GM18508 (cell line): ENCODE measurements around the gene CEMIP2.
A peak's percentile ranks its signal among the peaks of the same experiment; 100 is the strongest.
"Not testable (repeated sequence)": the region's sequence is repeated elsewhere in the genome, so short reads cannot be mapped to it uniquely, and the experiment has no call there.

Experiments
- ATAC-seq: cut with Tn5 transposase; IDR thresholded peaks from one replicate; pipeline ENCODE4 v1.9.1; 2021; ENCODE audit warnings: moderate number of reproducible peaks; ENCODE audit not compliant: insufficient read depth, unreplicated experiment

CEMIP2 gene

GRCh38 chr9:71716138-71716909 lies 52.0 kb downstream of the CEMIP2 start:
- no peak for ATAC-seq

- ATAC-seq, result no peak
Measured at GRCh38 chr9:71710856-71711255, 57.5 kb downstream of the CEMIP2 start.

GRCh38 chr9:71710201-71710600 lies 58.1 kb downstream of the CEMIP2 start:
- ATAC-seq, result no peak

DNA sequence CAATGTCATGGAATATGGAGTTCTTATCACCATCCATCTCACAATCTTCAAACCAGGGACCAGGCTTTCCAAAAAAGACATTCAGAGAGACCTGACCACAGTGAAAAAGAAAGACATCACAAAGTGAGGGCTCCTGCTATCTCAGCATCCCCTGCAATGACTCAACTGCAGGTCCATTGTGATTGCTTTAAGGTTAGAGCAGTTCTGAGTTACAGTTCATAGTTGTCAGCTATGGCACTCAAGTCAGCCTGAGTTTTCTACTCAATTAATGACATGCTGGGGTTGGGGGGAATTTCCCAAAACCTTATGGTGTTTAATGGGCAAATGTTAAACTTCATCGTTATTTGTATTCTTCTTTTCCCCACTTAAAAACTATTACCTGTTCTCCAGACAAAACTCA lies 58.9 kb downstream of the CEMIP2 start:
- no peak for ATAC-seq

GRCh38 chr9:71706176-71706575 lies 62.1 kb downstream of the CEMIP2 start:
- ATAC-seq, result no peak

DNA sequence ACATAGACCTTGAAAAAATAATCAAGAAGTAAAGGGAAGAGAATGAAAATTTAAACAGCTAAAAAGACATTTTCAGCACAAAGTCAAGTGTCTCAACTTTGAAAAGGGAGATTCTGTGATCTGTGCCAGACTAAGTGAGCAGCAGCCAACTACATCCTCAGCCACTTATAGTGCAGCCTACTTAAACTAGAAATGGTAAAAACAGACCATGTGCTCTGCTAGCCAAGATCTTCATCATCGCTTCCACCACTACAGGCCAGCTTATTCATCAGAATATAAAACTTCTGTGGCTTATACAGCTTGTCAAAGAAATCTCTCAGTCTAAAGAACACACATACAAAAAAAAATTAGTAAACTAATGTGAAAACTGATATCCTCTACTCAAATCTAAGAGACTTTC lies 63.5 kb downstream of the CEMIP2 start:
- ATAC-seq, result no peak

DNA sequence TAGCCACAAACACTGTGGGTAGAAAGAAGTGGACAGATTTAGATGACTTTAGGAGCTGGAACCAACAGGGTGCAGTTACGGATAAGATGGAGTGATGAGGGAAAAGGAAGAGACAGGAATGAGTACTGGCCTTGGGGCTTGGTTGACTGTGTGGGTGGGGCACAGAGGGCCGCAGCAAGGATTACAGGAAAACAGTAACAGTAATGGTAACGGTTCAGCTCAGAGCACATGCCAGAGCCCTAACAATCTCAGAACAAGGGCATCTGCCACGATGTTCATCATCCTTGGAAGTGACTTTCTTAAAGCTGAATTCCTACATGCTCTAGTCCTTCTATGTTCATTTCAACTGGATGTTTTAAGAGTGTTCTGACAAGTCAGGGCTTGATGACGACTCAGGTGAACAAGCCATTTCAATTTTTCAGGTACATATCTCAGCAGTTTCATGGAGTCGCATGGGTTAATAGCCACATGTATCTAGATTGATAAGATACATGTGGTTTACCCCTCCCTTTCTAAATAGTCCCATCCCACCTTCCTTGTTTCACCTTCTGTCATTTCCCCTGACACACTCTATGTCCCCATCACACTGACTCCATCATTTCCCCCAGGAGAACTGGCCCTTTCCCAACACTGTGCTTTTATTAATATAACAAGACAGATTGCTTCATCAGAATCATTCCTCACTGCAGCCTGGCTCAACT lies 65.0 kb downstream of the CEMIP2 start:
- ATAC-seq, result no peak

DNA sequence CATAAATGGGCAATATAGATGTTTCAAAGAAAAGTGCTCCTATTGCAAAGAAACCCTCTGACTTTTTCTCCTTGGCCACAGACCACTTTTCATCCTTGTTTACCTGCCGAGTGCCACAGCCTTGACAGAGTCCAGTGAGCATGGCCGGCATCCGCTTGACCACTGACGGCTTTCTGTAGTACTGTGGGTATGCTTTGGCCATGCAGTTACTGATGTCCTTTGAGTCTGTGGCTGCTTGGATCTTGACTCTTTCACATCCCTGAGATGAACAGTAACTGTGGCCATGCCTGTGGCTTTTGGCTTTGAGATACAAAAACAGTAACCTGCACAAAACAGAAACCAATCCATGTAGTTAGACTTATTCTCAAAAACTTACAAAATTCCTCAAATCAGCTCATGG lies 70.4 kb downstream of the CEMIP2 start:
- no peak for ATAC-seq

DNA sequence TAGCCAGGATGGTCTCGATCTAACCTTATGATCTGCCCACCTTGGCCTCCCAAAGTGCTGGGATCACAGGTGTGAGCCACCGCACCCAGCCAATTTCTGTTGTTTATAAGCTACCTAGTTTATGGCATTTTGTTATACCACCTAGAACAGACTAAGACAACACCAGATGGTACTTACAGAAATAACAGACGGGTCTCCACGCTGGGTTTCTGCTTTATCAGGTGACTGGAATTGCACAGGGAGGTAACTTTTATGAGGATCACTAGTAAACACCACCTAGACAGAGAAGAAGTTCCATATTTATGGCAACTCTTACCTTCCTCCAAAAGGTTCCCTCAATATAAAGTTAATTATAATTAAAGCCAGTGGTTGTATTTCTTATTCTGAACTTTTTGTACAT lies 74.0 kb downstream of the CEMIP2 start:
- ATAC-seq, result no peak

- ATAC-seq, result no peak
Measured at GRCh38 chr9:71693607-71694006, 74.7 kb downstream of the CEMIP2 start.

DNA sequence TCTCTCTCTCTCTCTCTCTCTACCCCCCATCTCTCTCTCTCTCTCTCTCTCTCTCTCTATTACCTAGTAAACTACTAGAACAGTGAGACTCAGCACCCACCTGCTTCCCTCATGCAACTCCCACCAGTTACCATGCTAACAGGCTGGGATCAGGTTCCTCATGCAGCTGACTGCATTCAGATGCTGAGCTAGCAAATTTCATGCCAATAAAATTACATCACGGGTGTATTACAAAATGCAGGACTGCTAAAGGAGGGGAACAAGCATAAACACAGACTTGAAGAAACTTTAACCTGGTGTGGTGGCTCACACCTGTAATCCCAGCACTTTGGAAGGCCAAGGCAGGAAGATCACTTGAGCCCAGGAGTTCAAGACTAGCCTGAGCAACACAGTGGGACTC lies 76.0 kb downstream of the CEMIP2 start:
- no peak for ATAC-seq

DNA sequence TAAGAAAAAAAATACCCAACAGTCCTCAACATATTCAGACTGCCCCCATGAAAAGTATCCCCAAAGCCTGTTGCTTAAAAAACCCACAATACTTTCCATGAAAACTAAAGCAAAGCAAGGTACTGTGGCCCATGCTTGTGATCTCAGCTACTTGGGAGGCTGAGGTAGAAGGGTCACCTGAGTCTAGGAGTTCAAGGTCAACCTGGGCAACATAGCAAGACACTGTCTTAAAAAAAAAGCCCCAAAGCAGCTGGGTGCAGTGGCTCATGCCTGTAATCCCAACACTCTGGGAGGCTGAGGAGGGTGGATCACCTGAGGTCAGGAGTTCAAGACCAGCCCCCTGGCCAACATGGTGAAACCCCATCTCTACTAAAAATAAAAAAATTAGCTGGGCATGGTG lies 76.7 kb downstream of the CEMIP2 start:
- ATAC-seq, result not testable (repeated sequence)

DNA sequence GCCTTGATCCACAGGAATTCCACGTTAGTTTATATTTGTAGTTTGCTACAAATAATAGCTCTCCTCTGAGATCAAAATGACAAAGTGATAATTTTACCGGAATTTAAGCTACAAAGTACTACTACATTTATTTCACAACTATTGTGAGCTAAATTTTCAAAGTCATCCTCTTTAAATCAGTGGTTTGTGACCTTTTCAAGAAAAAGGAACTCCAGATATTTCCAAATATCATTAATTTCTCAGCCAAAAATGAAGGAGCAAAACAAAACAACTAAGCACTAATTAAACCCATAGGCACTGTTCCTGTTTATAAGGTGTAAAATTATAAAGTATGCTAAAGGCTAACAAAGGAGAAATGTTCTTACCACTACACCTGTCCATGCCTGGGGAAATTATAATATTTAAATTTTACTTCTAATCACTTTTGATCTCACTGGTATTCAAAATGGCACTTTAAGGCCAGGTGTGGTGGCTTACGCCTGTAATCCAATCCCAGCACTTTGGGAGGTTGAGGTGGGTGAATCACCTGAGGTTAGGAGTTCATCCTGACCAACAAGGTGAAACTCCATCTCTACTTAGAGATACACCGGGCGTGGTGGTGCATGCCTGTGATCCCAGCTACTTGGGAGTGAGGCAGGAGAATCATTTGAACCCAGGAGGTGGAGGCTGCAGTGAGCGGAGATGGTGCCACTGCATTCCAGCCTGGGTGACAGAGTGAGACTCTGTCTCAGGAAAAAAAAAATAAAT lies 77.5 kb downstream of the CEMIP2 start:
- no peak for ATAC-seq

DNA sequence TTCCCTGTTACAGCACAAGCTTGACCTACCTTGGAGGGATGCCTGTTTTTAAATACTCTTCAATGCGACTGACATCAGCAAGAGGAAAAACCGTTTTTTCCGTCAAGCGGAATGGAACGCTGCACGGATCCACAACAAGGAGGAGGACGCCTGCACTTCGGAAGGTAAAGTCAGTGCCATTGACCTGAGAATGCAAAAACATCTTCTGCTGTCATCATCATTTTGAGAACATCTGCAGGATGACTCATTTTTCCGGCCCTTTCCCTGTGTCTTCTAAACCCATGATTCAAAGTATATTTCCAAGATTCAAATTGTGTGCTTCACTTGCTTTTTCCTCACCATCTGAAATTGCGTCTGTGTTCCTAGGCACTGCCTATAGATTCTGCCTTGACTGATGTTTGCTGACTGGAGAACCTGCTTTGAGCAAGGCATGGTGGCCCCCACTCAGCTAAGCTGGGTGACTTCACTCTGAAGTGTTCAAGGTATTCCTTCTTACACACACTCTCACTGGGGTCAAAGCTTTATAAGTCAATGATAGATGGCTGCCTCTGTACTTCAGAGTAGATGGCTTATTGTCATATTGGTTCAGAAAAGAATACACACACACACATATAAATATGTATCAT lies 78.1 kb downstream of the CEMIP2 start:
- no peak for ATAC-seq

DNA sequence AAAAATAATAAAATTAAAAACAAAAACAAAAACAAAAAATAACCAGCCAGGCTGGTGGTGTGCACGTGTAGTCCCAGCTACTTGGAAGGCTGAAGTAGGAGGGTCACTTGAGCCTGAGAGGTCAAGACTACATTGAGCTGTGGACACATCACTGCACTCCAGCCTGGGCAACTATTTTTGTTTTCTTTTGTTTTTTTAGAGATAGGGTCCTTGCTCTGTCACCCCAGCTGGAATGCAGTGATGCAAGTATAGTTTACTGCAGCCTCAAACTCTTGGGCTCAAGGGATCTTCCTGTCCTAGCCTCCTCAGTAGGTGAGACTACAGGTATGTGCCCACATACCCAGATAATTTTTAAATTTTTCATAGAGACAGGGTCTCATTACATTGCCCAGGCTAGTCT lies 80.6 kb downstream of the CEMIP2 start:
- no peak for ATAC-seq

GRCh38 chr9:71685988-71686387 lies 82.3 kb downstream of the CEMIP2 start:
- no peak for ATAC-seq

DNA sequence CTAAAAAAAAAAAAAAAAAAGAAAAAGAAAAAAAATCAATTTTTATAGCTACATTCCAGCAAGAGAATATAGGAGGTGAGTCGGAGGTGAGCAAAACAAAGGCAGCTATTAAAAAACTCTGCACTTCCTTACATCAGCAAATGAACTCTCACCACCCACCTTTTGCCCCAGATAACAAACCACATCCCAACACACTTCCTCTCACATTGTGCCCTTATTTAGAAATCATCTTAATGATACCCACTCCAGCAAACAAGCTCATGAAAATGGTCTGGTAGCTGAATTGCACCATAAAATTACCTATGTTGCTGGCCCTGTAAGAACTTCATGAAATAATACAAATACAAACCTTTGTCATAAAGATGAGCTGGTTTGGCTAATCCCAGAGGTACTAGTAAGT lies 82.9 kb downstream of the CEMIP2 start:
- peak; percentile 42 for ATAC-seq

GRCh38 chr9:71684566-71684965 lies 83.7 kb downstream of the CEMIP2 start:
- ATAC-seq, result no peak

DNA sequence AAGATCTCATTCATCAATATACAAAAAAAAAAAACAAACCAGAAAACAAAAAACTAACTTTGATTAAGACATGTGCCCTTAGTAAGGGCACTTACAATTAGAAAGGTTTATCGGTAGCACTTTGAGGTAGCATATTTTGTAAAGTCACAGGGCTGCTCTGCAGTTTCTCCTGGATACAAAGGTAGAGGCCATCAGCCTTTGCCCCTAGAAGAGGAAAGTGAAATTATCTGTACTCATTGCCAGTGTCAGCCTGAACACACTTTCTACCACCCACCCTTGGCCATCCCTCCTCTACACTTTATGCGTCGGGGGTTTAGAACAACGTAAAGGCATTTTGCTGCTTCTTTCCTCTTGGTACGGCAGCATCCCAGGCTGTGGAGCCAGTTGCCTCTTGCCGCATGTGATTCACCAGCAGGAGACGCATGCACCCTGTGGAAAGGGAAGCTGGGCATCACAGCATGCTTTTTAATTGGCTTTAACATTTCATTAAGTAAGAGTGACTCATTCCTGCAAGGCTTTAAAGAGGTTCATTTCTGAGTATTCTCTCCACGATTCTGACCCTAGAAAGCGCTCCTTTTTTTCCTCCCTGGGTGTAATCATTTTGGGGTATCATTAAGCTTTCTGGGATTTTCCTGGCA lies 84.6 kb downstream of the CEMIP2 start:
- ATAC-seq, result no peak

GRCh38 chr9:71681708-71682272 lies 86.5 kb downstream of the CEMIP2 start:
- ATAC-seq, result no peak
